ENCODE measurements around the gene SHOX. TPM values are rescaled to one million over a fixed set of nuclear protein-coding genes. Genes with fewer than 3 reads are reported as not detected.

SHOX gene
- total RNA-seq, 3 donors from 2014 or later (not counting 1 experiment from before 2014, with no cell fraction given) = not detected

GRCh38 chrX:637660-638481 lies 7.3 kb downstream of the SHOX start:
- Mint-ChIP-seq H3K27ac (no peak overlapping the region), H3K36me3 (no peaks in the 10 kb centered on the region), H3K4me1 (peaks cover 0 to 6% of the 10 kb centered on the region in 2 donors), H3K4me3 (no peak overlapping the region), H3K9me3 (no peaks in the 10 kb centered on the region), H3K27me3 (ENCODE audit: low read depth in 2 of 2) (peaks cover 45 to 49% of the 10 kb centered on the region in 2 donors)
- H3K4me1 ChIP-seq (ENCODE audit: control insufficient read depth, insufficient read depth, low read length) = no peaks in the 10 kb centered on the region
- H3K4me3 ChIP-seq (ENCODE audit: low read length) = no peak overlapping the region
- no peaks in the 10 kb centered on the region for H3K9me3 ChIP-seq (ENCODE audit: control insufficient read depth, insufficient read depth, low read length)
- no peaks in the 10 kb centered on the region for H3K36me3 ChIP-seq (ENCODE audit: control insufficient read depth, insufficient read depth, low read length)
- WGBS (ENCODE audit: insufficient coverage) = 9% methylated on average over 25 of the region's 29 CpGs
- peaks cover 17% of the 10 kb centered on the region for H3K27me3 ChIP-seq (ENCODE audit: control insufficient read depth, insufficient read depth, low read length)
- DNase-seq = no peak
- TF ChIP-seq, protein P1, sequence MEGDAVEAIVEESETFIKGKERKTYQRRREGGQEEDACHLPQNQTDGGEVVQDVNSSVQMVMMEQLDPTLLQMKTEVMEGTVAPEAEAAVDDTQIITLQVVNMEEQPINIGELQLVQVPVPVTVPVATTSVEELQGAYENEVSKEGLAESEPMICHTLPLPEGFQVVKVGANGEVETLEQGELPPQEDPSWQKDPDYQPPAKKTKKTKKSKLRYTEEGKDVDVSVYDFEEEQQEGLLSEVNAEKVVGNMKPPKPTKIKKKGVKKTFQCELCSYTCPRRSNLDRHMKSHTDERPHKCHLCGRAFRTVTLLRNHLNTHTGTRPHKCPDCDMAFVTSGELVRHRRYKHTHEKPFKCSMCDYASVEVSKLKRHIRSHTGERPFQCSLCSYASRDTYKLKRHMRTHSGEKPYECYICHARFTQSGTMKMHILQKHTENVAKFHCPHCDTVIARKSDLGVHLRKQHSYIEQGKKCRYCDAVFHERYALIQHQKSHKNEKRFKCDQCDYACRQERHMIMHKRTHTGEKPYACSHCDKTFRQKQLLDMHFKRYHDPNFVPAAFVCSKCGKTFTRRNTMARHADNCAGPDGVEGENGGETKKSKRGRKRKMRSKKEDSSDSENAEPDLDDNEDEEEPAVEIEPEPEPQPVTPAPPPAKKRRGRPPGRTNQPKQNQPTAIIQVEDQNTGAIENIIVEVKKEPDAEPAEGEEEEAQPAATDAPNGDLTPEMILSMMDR (IDR thresholded peaks at IDR 0.05) = no peak
- intact Hi-C loops (cut with micrococcal nuclease) = no loop called here
- no peak overlapping the region for H3K27ac ChIP-seq (ENCODE audit: low read length)
- no peak for ATAC-seq

- H3K4me1 ChIP-seq (ENCODE audit: control insufficient read depth, insufficient read depth, low read length) = no peaks in the 10 kb centered on the region
- Mint-ChIP-seq H3K27ac (no peak overlapping the region), H3K36me3 (no peaks in the 10 kb centered on the region), H3K9me3 (no peaks in the 10 kb centered on the region), H3K4me1 (peaks cover 0 to 6% of the 10 kb centered on the region in 2 donors), H3K4me3 (no peak overlapping the region), H3K27me3 (ENCODE audit: low read depth in 2 of 2) (peaks cover 39 to 41% of the 10 kb centered on the region in 2 donors)
- no peaks in the 10 kb centered on the region for H3K9me3 ChIP-seq (ENCODE audit: control insufficient read depth, insufficient read depth, low read length)
- H3K27me3 ChIP-seq (ENCODE audit: control insufficient read depth, insufficient read depth, low read length) = peaks cover 14% of the 10 kb centered on the region
- no peaks in the 10 kb centered on the region for H3K36me3 ChIP-seq (ENCODE audit: control insufficient read depth, insufficient read depth, low read length)
- no peak overlapping the region for H3K27ac ChIP-seq (ENCODE audit: low read length)
- DNase-seq (no peak), ATAC-seq (no peak)
- no peak overlapping the region for H3K4me3 ChIP-seq (ENCODE audit: low read length)
- 9% methylated on average over 18 of the region's 18 CpGs for WGBS (ENCODE audit: insufficient coverage)
- intact Hi-C loops (cut with micrococcal nuclease) = no loop called here
- TF ChIP-seq, protein P1 (IDR thresholded peaks at IDR 0.05) = no peak
Observed at GRCh38 chrX:638482-639131, 8.0 kb downstream of the SHOX start.

GRCh38 chrX:639151-639550 lies 8.6 kb downstream of the SHOX start:
- Histone ChIP-seq H3K36me3 (ENCODE audit: control insufficient read depth, insufficient read depth, low read length) (no peaks in the 10 kb centered on the region), H3K4me1 (ENCODE audit: control insufficient read depth, insufficient read depth, low read length) (no peaks in the 10 kb centered on the region), H3K4me3 (ENCODE audit: low read length) (no peak overlapping the region), H3K9me3 (ENCODE audit: control insufficient read depth, insufficient read depth, low read length) (no peaks in the 10 kb centered on the region), H3K27ac (ENCODE audit: low read length) (no peak overlapping the region), H3K27me3 (ENCODE audit: control insufficient read depth, insufficient read depth, low read length) (peaks cover 9% of the 10 kb centered on the region)
- no peak for DNase-seq
- Mint-ChIP-seq H3K36me3 (no peaks in the 10 kb centered on the region), H3K4me3 (no peak overlapping the region), H3K9me3 (no peaks in the 10 kb centered on the region), H3K4me1 (peaks cover 0 to 6% of the 10 kb centered on the region in 2 donors), H3K27me3 (ENCODE audit: low read depth in 2 of 2) (peaks cover 36 to 37% of the 10 kb centered on the region in 2 donors), H3K27ac (no peak overlapping the region)
- 5% methylated on average over 9 of the region's 9 CpGs for WGBS (ENCODE audit: insufficient coverage)
- intact Hi-C loops (cut with micrococcal nuclease) = no loop called here
- TF ChIP-seq, protein P1 (IDR thresholded peaks at IDR 0.05) = no peak
- ATAC-seq = no peak

Data from natural killer cell (primary cell).